H9 (cell line): ENCODE data around the gene MGARP. TPM values are rescaled to one million over a fixed set of nuclear protein-coding genes. Genes with fewer than 3 reads are reported as not detected.

Experiments
- DNase-seq: peaks from one replicate; pipeline ENCODE4 v3.0.0-alpha.2; 2017
- H2AFZ ChIP-seq: one replicate; pipeline ENCODE4 v1.6.1; 2013; ENCODE audit warnings: mild to moderate bottlenecking, low read length, control low read depth, moderate library complexity
- H2AK5ac ChIP-seq: 2 replicates; pipeline ENCODE4 v1.6.1; 2013; ENCODE audit warnings: low read length, control low read depth, mixed read lengths; ENCODE audit not compliant: insufficient read length
- H2BK120ac ChIP-seq: one replicate; pipeline ENCODE4 v1.6.1; 2013; ENCODE audit warnings: low read depth, mild to moderate bottlenecking, low read length, control low read depth, inconsistent platforms; ENCODE audit not compliant: poor library complexity, severe bottlenecking
- H2BK12ac ChIP-seq: 2 replicates; pipeline ENCODE4 v1.6.1; 2013; ENCODE audit warnings: low read length, control low read depth, mixed read lengths, low read depth; ENCODE audit not compliant: insufficient read length
- H2BK15ac ChIP-seq: 2 replicates; pipeline ENCODE4 v1.6.1; 2013; ENCODE audit warnings: low read depth, low read length, control low read depth
- H2BK20ac ChIP-seq: one replicate; pipeline ENCODE4 v1.6.1; 2013; ENCODE audit warnings: low read depth, mild to moderate bottlenecking, low read length, control low read depth, inconsistent platforms; ENCODE audit not compliant: poor library complexity, severe bottlenecking
- H2BK5ac ChIP-seq: 2 replicates; pipeline ENCODE4 v1.6.1; 2013; ENCODE audit warnings: low read length, control low read depth, mixed read lengths; ENCODE audit not compliant: insufficient read length
- H3K14ac ChIP-seq: 2 replicates; pipeline ENCODE4 v1.6.1; 2013; ENCODE audit warnings: low read length, control low read depth; ENCODE audit not compliant: insufficient read depth
- H3K18ac ChIP-seq: 2 replicates; pipeline ENCODE4 v1.6.1; 2013; ENCODE audit warnings: low read depth, mild to moderate bottlenecking, mixed read lengths, low read length, control low read depth; ENCODE audit not compliant: insufficient read length
- H3K23ac ChIP-seq: 2 replicates; pipeline ENCODE4 v1.6.1; 2013; ENCODE audit warnings: low read length, control low read depth, mixed read lengths, low read depth; ENCODE audit not compliant: insufficient read length
- H3K23me2 ChIP-seq: 2 replicates; pipeline ENCODE4 v1.6.1; 2013; ENCODE audit warnings: low read depth, mild to moderate bottlenecking, mixed read lengths, low read length, control low read depth; ENCODE audit not compliant: insufficient read length, poor library complexity, severe bottlenecking
- H3K27ac ChIP-seq: 2 replicates; pipeline ENCODE4 v1.5.1; 2013; ENCODE audit warnings: low read length, control low read depth, mixed read lengths, low read depth; ENCODE audit not compliant: insufficient read length
- H3K27me3 ChIP-seq: 2 replicates; pipeline ENCODE4 v1.6.1; 2013; ENCODE audit warnings: low read length, control low read depth, inconsistent platforms; ENCODE audit not compliant: insufficient read depth
- H3K4ac ChIP-seq: 2 replicates; pipeline ENCODE4 v1.6.1; 2013; ENCODE audit warnings: low read depth, mild to moderate bottlenecking, control low read depth, inconsistent platforms, low read length, moderate library complexity
- H3K4me1 ChIP-seq: 2 replicates; pipeline ENCODE4 v1.6.1; 2013; ENCODE audit warnings: low read length, control low read depth, inconsistent platforms; ENCODE audit not compliant: insufficient read depth
- H3K4me2 ChIP-seq: 2 replicates; pipeline ENCODE4 v1.6.1; 2013; ENCODE audit warnings: low read length, control low read depth, mixed read lengths; ENCODE audit not compliant: insufficient read length, insufficient read depth
- H3K56ac ChIP-seq: 2 replicates; pipeline ENCODE4 v1.6.1; 2013; ENCODE audit warnings: low read depth, mild to moderate bottlenecking, mixed read lengths, low read length, control low read depth; ENCODE audit not compliant: insufficient read length
- H3K79me1 ChIP-seq: 2 replicates; pipeline ENCODE4 v1.6.1; 2013; ENCODE audit warnings: low read depth, mild to moderate bottlenecking, moderate library complexity, low read length, control low read depth, inconsistent platforms; ENCODE audit not compliant: insufficient read depth, poor library complexity, severe bottlenecking
- H3K79me2 ChIP-seq: 2 replicates; pipeline ENCODE4 v1.6.1; 2013; ENCODE audit warnings: low read length, control low read depth, inconsistent platforms; ENCODE audit not compliant: insufficient read depth
- H3K9ac ChIP-seq: 2 replicates; pipeline ENCODE4 v1.6.1; 2013; ENCODE audit warnings: low read length, control low read depth, mixed read lengths; ENCODE audit not compliant: insufficient read length; ENCODE audit errors: extremely low read depth
- H3K9me3 ChIP-seq: one replicate; pipeline ENCODE4 v1.6.1; 2013; ENCODE audit warnings: low read depth, low read length, inconsistent platforms; ENCODE audit not compliant: control insufficient read depth
- H3T11ph ChIP-seq: one replicate; pipeline ENCODE4 v1.6.1; 2013; ENCODE audit warnings: mild to moderate bottlenecking, low read length, control low read depth, inconsistent platforms
- H4K20me1 ChIP-seq: one replicate; pipeline ENCODE4 v1.6.1; 2013; ENCODE audit not compliant: control insufficient read depth, insufficient read length, insufficient read depth
- H4K5ac ChIP-seq: 2 replicates; pipeline ENCODE4 v1.6.1; 2013; ENCODE audit warnings: low read depth, mild to moderate bottlenecking, mixed read lengths, low read length, control low read depth; ENCODE audit not compliant: insufficient read length
- H4K8ac ChIP-seq: replicated peaks from 2 replicates; pipeline ENCODE4 v1.6.1; 2013; ENCODE audit warnings: low read length, control low read depth, mixed read lengths, low read depth; ENCODE audit not compliant: insufficient read length
- H4K91ac ChIP-seq: 2 replicates; pipeline ENCODE4 v1.6.1; 2013; ENCODE audit warnings: low read depth, mild to moderate bottlenecking, moderate library complexity, mixed read lengths, low read length, control low read depth; ENCODE audit not compliant: insufficient read length
- H3K27ac Mint-ChIP-seq, 3 experiments: 2 replicates in 2 of 3; 3 replicates in 1 of 3; pipeline ENCODE4 v1.8.0; 2020 to 2021; ENCODE audit warnings: mixed read lengths in 3 of 3, mild to moderate bottlenecking in 1 of 3, moderate library complexity in 1 of 3
- H3K27me3 Mint-ChIP-seq: 2 replicates; pipeline ENCODE4 v1.8.0; 2021; ENCODE audit warnings: low read depth, mild to moderate bottlenecking, moderate library complexity, mixed read lengths
- H3K36me3 Mint-ChIP-seq, 3 experiments: 2 replicates in 2 of 3; 3 replicates in 1 of 3; pipeline ENCODE4 v1.8.0; 2020 to 2021; ENCODE audit warnings: low read depth in 3 of 3, mixed read lengths in 3 of 3; ENCODE audit not compliant: insufficient read depth in 1 of 3
- H3K4me1 Mint-ChIP-seq, 2 experiments: 2 replicates each; pipeline ENCODE4 v1.8.0; 2020; ENCODE audit warnings: mixed read lengths in 2 of 2
- H3K4me3 Mint-ChIP-seq, 2 experiments: 2 replicates in 1 of 2; 3 replicates in 1 of 2; pipeline ENCODE4 v1.8.0; 2020 to 2021; ENCODE audit warnings: mild to moderate bottlenecking in 2 of 2, mixed read lengths in 2 of 2, moderate library complexity in 1 of 2
- H3K9me3 Mint-ChIP-seq, 2 experiments: 2 replicates in 1 of 2; 3 replicates in 1 of 2; pipeline ENCODE4 v1.8.0; 2020; ENCODE audit warnings: mild to moderate bottlenecking in 2 of 2, mixed read lengths in 2 of 2, moderate library complexity in 1 of 2
- CTCF ChIP-seq: fragments of 200-600 bp; sonication (generic); conservative IDR thresholded peaks from 3 replicates; pipeline ENCODE4 v1.8.0; 2021; ENCODE audit warnings: antibody characterized with exemption, mild to moderate bottlenecking
- WGBS: extraction: QIAGEN DNeasy Blood & Tissue Kit; methylation state at CpG from one replicate; pipeline ENCODE4 v1.1.7; 2013; ENCODE audit warnings: missing lambda C conversion rate, low lambda C conversion rate, mixed read lengths; ENCODE audit not compliant: insufficient read length; ENCODE audit errors: extremely low coverage; 5-methylcytosine and 5-hydroxymethylcytosine counted together
- total RNA-seq: library from RNA; stranded (reverse); gene quantifications from 2 replicates; pipeline ENCODE4 v1.2.1, GENCODE V29; 2021

Gene MGARP
- total RNA-seq, 1 experiment from 2014 or later, result 4.0 TPM

DNA sequence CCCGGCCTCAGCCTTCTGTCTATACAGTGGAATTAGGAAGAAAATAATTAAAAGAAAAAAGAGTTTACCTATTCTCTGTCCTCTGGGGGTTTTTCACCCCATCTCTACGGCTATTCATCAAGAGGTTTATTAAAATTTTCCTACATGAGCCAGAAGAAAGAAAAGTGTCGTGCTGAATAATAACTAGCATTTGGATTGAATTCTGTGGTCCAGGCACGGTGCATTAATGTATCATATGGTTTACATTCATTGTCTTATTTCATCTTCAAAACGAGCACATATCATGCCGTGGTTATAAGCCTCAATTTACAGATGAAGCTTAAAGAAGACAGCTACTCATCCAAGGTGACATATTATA lies 15.9 kb upstream of the MGARP start:
- H2BK120ac ChIP-seq, result no peak overlapping the region
- DNase-seq, result no peak
- no peaks in the 10 kb centered on the region for H3K27me3 Mint-ChIP-seq
- no peak overlapping the region for H4K91ac ChIP-seq
- H3K27ac Mint-ChIP-seq, result no peak overlapping the region; a peak in 1 of 7 replicates
- H3K4ac ChIP-seq, result no peak overlapping the region
- no peak overlapping the region for H4K5ac ChIP-seq
- H2BK5ac ChIP-seq, result no peak overlapping the region
- whole genome bisulfite sequencing, result no CpG with 5 or more reads among the region's 6 CpGs
- no peaks in the 10 kb centered on the region for H4K20me1 ChIP-seq
- H2BK20ac ChIP-seq, result no peak overlapping the region
- H3K36me3 Mint-ChIP-seq, result peaks cover 4 to 26% (median 19%) of the 10 kb centered on the region in 3 experiments; a peak in 5 of 7 replicates
- H3K27me3 ChIP-seq, result no peaks in the 10 kb centered on the region
- H3K56ac ChIP-seq, result no peak overlapping the region
- H2AK5ac ChIP-seq, result no peak overlapping the region
- H3K79me2 ChIP-seq, result no peaks in the 10 kb centered on the region
- peaks cover 21 to 28% of the 10 kb centered on the region in 2 experiments for H3K4me1 Mint-ChIP-seq
- no peak overlapping the region for H3K23ac ChIP-seq
- H3K9me3 ChIP-seq, result no peaks in the 10 kb centered on the region
- no peak overlapping the region for H3K18ac ChIP-seq
- no peaks in the 10 kb centered on the region for H3K79me1 ChIP-seq
- no peak overlapping the region for H2BK15ac ChIP-seq
- peaks cover 9% of the 10 kb centered on the region for H3K23me2 ChIP-seq
- H3K4me2 ChIP-seq, result no peak overlapping the region
- peaks cover 4% of the 10 kb centered on the region; the same call in 1 of the 2 replicates for H3K4me1 ChIP-seq
- no peak overlapping the region for H3T11ph ChIP-seq
- H4K8ac ChIP-seq, result no peak overlapping the region
- peak overlapping the region; percentile 89 to 94 for H3K4me3 Mint-ChIP-seq
- no peak overlapping the region for H2AFZ ChIP-seq
- H2BK12ac ChIP-seq, result no peak overlapping the region
- H3K27ac ChIP-seq, result no peak overlapping the region
- H3K9ac ChIP-seq, result no peak overlapping the region
- H3K14ac ChIP-seq, result no peak overlapping the region
- TF ChIP-seq CTCF, result no peak
- no peaks in the 10 kb centered on the region for H3K9me3 Mint-ChIP-seq
